Keratinocyte (primary cell): ENCODE data around the gene CSNK1A1. TPM values are rescaled to one million over a fixed set of nuclear protein-coding genes. Genes with fewer than 3 reads are reported as not detected.
"Not testable (repeated sequence)": the region's sequence is repeated elsewhere in the genome, so short reads cannot be mapped to it uniquely, and the experiment has no call there.

Source experiments
- DNase-seq: peaks from one replicate; pipeline ENCODE4 v3.0.0-alpha.2; 2011; ENCODE audit warnings: low read depth, missing footprints, low spot score
- FAIRE-seq: peaks from 2 replicates; lab custom pipeline; 2011; peaks lifted over from hg19 to GRCh38; lab: Jason Lieb, UNC
- H2AFZ ChIP-seq: 2 replicates; pipeline ENCODE4 v1.6.0; 2012; ENCODE audit warnings: low read length, control low read depth, inconsistent platforms; ENCODE audit not compliant: control insufficient read depth
- H3K27ac ChIP-seq: 2 replicates; pipeline ENCODE4 v1.5.1; 2011; ENCODE audit warnings: low read length; ENCODE audit not compliant: control insufficient read depth, insufficient read depth
- H3K27me3 ChIP-seq: 3 replicates; pipeline ENCODE4 v1.6.0; 2011; ENCODE audit warnings: low read length; ENCODE audit not compliant: control insufficient read depth, insufficient read depth; ENCODE audit errors: extremely low read depth
- H3K36me3 ChIP-seq, 2 experiments: 2 replicates in 1 of 2; 3 replicates in 1 of 2; pipeline ENCODE4 v1.5.1; 2011; ENCODE audit warnings: low read length in 2 of 2, mild to moderate bottlenecking in 1 of 2; ENCODE audit not compliant: control insufficient read depth in 2 of 2, insufficient read depth in 2 of 2; ENCODE audit errors: extremely low read depth in 1 of 2
- H3K4me1 ChIP-seq: 3 replicates; pipeline ENCODE4 v1.5.1; 2011; ENCODE audit warnings: low read length; ENCODE audit not compliant: control insufficient read depth, insufficient read depth; ENCODE audit errors: extremely low read depth
- H3K4me2 ChIP-seq: 3 replicates; pipeline ENCODE4 v1.6.0; 2011; ENCODE audit warnings: low read depth, low read length; ENCODE audit not compliant: control insufficient read depth, insufficient read depth; ENCODE audit errors: extremely low read depth
- H3K4me3 ChIP-seq, 3 experiments: fragments of 200-600 bp in 1 of 3; sonication (generic) in 1 of 3; 2 replicates in 2 of 3; 3 replicates in 1 of 3; pipeline ENCODE4 v1.5.1; 2011 to 2016; ENCODE audit warnings: low read length in 3 of 3, mild to moderate bottlenecking in 3 of 3, control low read depth in 2 of 3, inconsistent platforms in 1 of 3, low read depth in 1 of 3, mixed read lengths in 1 of 3, mixed run types in 1 of 3, moderate library complexity in 1 of 3; ENCODE audit not compliant: control insufficient read depth in 2 of 3, insufficient read depth in 2 of 3; ENCODE audit errors: extremely low read depth in 1 of 3
- H3K79me2 ChIP-seq: 2 replicates; pipeline ENCODE4 v1.6.0; 2012; ENCODE audit warnings: low read length; ENCODE audit not compliant: control insufficient read depth, insufficient read depth
- H3K9ac ChIP-seq: 3 replicates; pipeline ENCODE4 v1.6.0; 2011; ENCODE audit warnings: low read length; ENCODE audit not compliant: control insufficient read depth, insufficient read depth; ENCODE audit errors: extremely low read depth
- H3K9me1 ChIP-seq: 3 replicates; pipeline ENCODE4 v1.6.0; 2011; ENCODE audit warnings: low read length; ENCODE audit not compliant: control insufficient read depth, insufficient read depth; ENCODE audit errors: extremely low read depth
- H3K9me3 ChIP-seq: 2 replicates; pipeline ENCODE4 v1.5.1; 2012; ENCODE audit warnings: low read depth, low read length; ENCODE audit not compliant: control insufficient read depth
- H4K20me1 ChIP-seq: 3 replicates; pipeline ENCODE4 v1.6.0; 2011; ENCODE audit warnings: low read length; ENCODE audit not compliant: control insufficient read depth, insufficient read depth; ENCODE audit errors: extremely low read depth
- EZH2 ChIP-seq: IDR thresholded peaks from one replicate; pipeline ENCODE4 v1.6.1; 2012; ENCODE audit warnings: inconsistent platforms, mild to moderate bottlenecking, low read length, moderate library complexity
- dilution Hi-C: fragments of 300-500 bp; cut with MboI; formaldehyde crosslinking; loops from one replicate; pipeline ENCODE4 v1.7.0; 2020; ENCODE audit warnings: low sequenced_read_pairs; ENCODE audit not compliant: extremely low pct_ligation_motif_present
- polyA plus RNA-seq, 5 experiments: library from polyadenylated mRNA; depleted of rRNA in 3 of 5; stranded (reverse) in 3 of 5; stranded (forward) in 1 of 5; unstranded in 1 of 5; fragments of >200 nt; gene quantifications; 1 replicate in 1 of 5; 2 replicates in 3 of 5; 3 replicates in 1 of 5; pipeline versions ENCODE4 v1.2.1 to v1.2.3, GENCODE V29; 2011 to 2012; ENCODE audit warnings: missing spikeins in 2 of 5, low read depth in 1 of 5, low replicate concordance in 1 of 5
- TF ChIP-seq, protein P1 (sequence below), 3 experiments: IDR thresholded peaks in 1 of 3; conservative IDR thresholded peaks in 1 of 3; optimal IDR thresholded peaks in 1 of 3; 2 replicates in 2 of 3; 3 replicates in 1 of 3; pipeline versions ENCODE3 to v1.5.1; 2011; ENCODE audit warnings: low read length in 3 of 3, mild to moderate bottlenecking in 3 of 3, moderate library complexity in 2 of 3, control low read depth in 1 of 3, inconsistent platforms in 1 of 3; ENCODE audit not compliant: insufficient read depth in 2 of 3; ENCODE audit errors: extremely low read depth in 1 of 3

Gene CSNK1A1
- polyA plus RNA-seq, 1 donor (not counting 4 experiments of a cell fraction or from before 2014, with no cell fraction given), result 289 TPM

- H3K4me1 ChIP-seq, result peaks cover 19% of the 10 kb centered on the region
- H3K36me3 ChIP-seq, result peaks cover 0 to 8% of the 10 kb centered on the region in 2 experiments
- no peaks in the 10 kb centered on the region for H3K9me1 ChIP-seq
- H3K9me3 ChIP-seq, result no peaks in the 10 kb centered on the region
- H3K9ac ChIP-seq, result no peak overlapping the region
- FAIRE-seq, result no peak
- H2AFZ ChIP-seq, result no peak overlapping the region
- no peak for TF ChIP-seq EZH2
- TF ChIP-seq, protein P1, sequence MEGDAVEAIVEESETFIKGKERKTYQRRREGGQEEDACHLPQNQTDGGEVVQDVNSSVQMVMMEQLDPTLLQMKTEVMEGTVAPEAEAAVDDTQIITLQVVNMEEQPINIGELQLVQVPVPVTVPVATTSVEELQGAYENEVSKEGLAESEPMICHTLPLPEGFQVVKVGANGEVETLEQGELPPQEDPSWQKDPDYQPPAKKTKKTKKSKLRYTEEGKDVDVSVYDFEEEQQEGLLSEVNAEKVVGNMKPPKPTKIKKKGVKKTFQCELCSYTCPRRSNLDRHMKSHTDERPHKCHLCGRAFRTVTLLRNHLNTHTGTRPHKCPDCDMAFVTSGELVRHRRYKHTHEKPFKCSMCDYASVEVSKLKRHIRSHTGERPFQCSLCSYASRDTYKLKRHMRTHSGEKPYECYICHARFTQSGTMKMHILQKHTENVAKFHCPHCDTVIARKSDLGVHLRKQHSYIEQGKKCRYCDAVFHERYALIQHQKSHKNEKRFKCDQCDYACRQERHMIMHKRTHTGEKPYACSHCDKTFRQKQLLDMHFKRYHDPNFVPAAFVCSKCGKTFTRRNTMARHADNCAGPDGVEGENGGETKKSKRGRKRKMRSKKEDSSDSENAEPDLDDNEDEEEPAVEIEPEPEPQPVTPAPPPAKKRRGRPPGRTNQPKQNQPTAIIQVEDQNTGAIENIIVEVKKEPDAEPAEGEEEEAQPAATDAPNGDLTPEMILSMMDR (optimal IDR thresholded peaks at IDR 0.05 in 1 of 3, IDR thresholded peaks at IDR 0.05 in 1 of 3, conservative IDR thresholded peaks at IDR 0.05 in 1 of 3; ENCODE audit: extremely low read depth in 1 of 3, insufficient read depth in 2 of 3, low read length in 3 of 3), result no peak
- dilution Hi-C loops, result no loop called here
- H3K79me2 ChIP-seq, result no peaks in the 10 kb centered on the region
- no peak overlapping the region for H3K4me2 ChIP-seq
- no peak overlapping the region for H3K27ac ChIP-seq
- no peak for DNase-seq
- H4K20me1 ChIP-seq, result no peaks in the 10 kb centered on the region
- no peaks in the 10 kb centered on the region for H3K27me3 ChIP-seq
- H3K4me3 ChIP-seq, result no peak overlapping the region
Measured at GRCh38 chr5:149599375-149599774, 48.1 kb upstream of the CSNK1A1 start.

- no peak for FAIRE-seq
- H3K36me3 ChIP-seq, result peaks cover 0 to 8% of the 10 kb centered on the region in 2 experiments
Measured at GRCh38 chr5:149598966-149599365, 47.7 kb upstream of the CSNK1A1 start.

DNA sequence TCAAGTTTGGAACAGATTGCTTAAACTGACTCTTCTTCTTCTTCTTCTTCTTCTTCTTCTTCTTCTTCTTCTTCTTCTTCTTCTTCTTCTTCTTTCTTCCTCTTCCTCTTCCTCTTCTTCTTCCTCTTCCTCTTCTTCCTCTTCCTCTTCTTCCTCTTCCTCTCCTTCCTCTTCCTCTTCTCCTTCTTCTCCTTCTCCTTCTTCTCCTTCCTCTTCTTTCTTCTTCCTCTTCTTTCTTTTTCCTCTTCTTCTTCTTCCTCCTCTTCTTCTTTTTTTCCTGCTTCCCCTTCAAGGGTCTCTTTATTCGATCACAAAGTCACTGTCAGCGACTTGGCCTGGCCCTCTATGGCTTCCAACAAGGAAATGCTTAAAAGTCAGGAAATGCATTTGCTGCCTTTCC, 47.0 kb upstream of the CSNK1A1 start:
- H3K4me1 ChIP-seq, H3K4me2 ChIP-seq, H3K9ac ChIP-seq, FAIRE-seq, DNase-seq, dilution Hi-C loops, H3K9me3 ChIP-seq, H3K79me2 ChIP-seq, H4K20me1 ChIP-seq, H3K36me3 ChIP-seq, H2AFZ ChIP-seq, H3K4me3 ChIP-seq, H3K9me1 ChIP-seq, H3K27ac ChIP-seq, H3K27me3 ChIP-seq: not testable (repeated sequence)

More at GRCh38 chr5:149598966-149599365, 47.7 kb upstream of the CSNK1A1 start:
- H3K9me3 ChIP-seq, result no peaks in the 10 kb centered on the region
- DNase-seq, result no peak
- H3K79me2 ChIP-seq, result no peaks in the 10 kb centered on the region
- no peaks in the 10 kb centered on the region for H3K27me3 ChIP-seq
- no peak overlapping the region for H3K4me3 ChIP-seq
- TF ChIP-seq, protein P1 (optimal IDR thresholded peaks at IDR 0.05 in 1 of 3, IDR thresholded peaks at IDR 0.05 in 1 of 3, conservative IDR thresholded peaks at IDR 0.05 in 1 of 3; ENCODE audit: extremely low read depth in 1 of 3, insufficient read depth in 2 of 3, low read length in 3 of 3), result peak in 1 of 3 experiments; percentile 7
- TF ChIP-seq EZH2, result no peak
- peaks cover 15% of the 10 kb centered on the region for H3K4me1 ChIP-seq
- H3K9me1 ChIP-seq, result no peaks in the 10 kb centered on the region
- no peak overlapping the region for H2AFZ ChIP-seq
- H3K9ac ChIP-seq, result no peak overlapping the region
- H3K4me2 ChIP-seq, result no peak overlapping the region
- no peaks in the 10 kb centered on the region for H4K20me1 ChIP-seq
- no peak overlapping the region for H3K27ac ChIP-seq
- dilution Hi-C loops, result no loop called here
